NB4 (cell line): Measurements from ENCODE around the gene OST4.

Experiments used
- DNase-seq: peaks from one replicate; pipeline ENCODE4 v3.0.0; 2010; ENCODE audit warnings: low read depth
- H3K4me3 ChIP-seq: one replicate; pipeline ENCODE4 v1.5.1; 2011; ENCODE audit warnings: mild to moderate bottlenecking, low read depth, low read length, moderate library complexity
- CTCF ChIP-seq: IDR thresholded peaks from one replicate; pipeline ENCODE4 v1.5.1; 2012; ENCODE audit warnings: low read depth, low read length
- MAX ChIP-seq: IDR thresholded peaks from 2 replicates; pipeline ENCODE4 v1.6.1; 2011; ENCODE audit warnings: low read depth, low read length
- MYC ChIP-seq: IDR thresholded peaks from 2 replicates; pipeline ENCODE4 v1.6.1; 2011; ENCODE audit warnings: low read depth, low read length
- POLR2A ChIP-seq: IDR thresholded peaks from 2 replicates; pipeline ENCODE4 v1.6.1; 2011; ENCODE audit warnings: mild to moderate bottlenecking; ENCODE audit not compliant: insufficient read length; ENCODE audit errors: extremely low read depth

Gene OST4

GRCh38 chr2:27074738-27075565 lies 3.5 kb upstream of the OST4 start:
- peak; percentile 84 for DNase-seq
- no peak for TF ChIP-seq POLR2A
- TF ChIP-seq MYC, result no peak
- no peak for TF ChIP-seq MAX
- no peak for TF ChIP-seq CTCF
- H3K4me3 ChIP-seq, result no peak overlapping the region

GRCh38 chr2:27073782-27074181 lies 2.3 kb upstream of the OST4 start:
- DNase-seq, result no peak
- TF ChIP-seq MYC (no peak), MAX (no peak), POLR2A (no peak), CTCF (no peak)
- no peak overlapping the region for H3K4me3 ChIP-seq

GRCh38 chr2:27072920-27073319 lies 1.5 kb upstream of the OST4 start:
- no peak for TF ChIP-seq CTCF
- TF ChIP-seq POLR2A, result no peak
- no peak for TF ChIP-seq MAX
- no peak for TF ChIP-seq MYC
- H3K4me3 ChIP-seq, result no peak overlapping the region
- no peak for DNase-seq

GRCh38 chr2:27071990-27072830 lies 756 bp upstream of the OST4 start:
- TF ChIP-seq MYC, result no peak
- peak; percentile 54 for DNase-seq
- H3K4me3 ChIP-seq, result peak overlapping the region; percentile 63

- TF ChIP-seq CTCF (no peak), MAX (no peak), MYC (no peak), POLR2A (no peak)
- no peak for DNase-seq
- peak overlapping the region; percentile 88 for H3K4me3 ChIP-seq
Measured at GRCh38 chr2:27070653-27071276, 689 bp downstream of the OST4 start.
